Kidney capillary endothelial cell (primary cell): ENCODE measurements around the gene WDSUB1.

Experiments used
- DNase-seq: peaks from one replicate; pipeline ENCODE4 v3.0.0-alpha.2; 2018; ENCODE audit warnings: low spot score

Gene WDSUB1

GRCh38 chr2:159285929-159286708 is at the start of gene WDSUB1:
TSS of gene WDSUB1 (minus strand) at chr2:159286703. CDS start at chr2:159283069, 3,634 bp downstream.
- DNase-seq = peak; percentile 10

GRCh38 chr2:159326569-159327255 is 40.2 kb upstream of the WDSUB1 start:
- DNase-seq = no peak

- no peak for DNase-seq
Observed at GRCh38 chr2:159322419-159322818, 35.9 kb upstream of the WDSUB1 start.

GRCh38 chr2:159317392-159318088 is 31.0 kb upstream of the WDSUB1 start:
- no peak for DNase-seq

- no peak for DNase-seq
Observed at GRCh38 chr2:159307942-159308341, 21.4 kb upstream of the WDSUB1 start.

- DNase-seq = no peak
Observed at GRCh38 chr2:159300586-159300985, 14.1 kb upstream of the WDSUB1 start.

- no peak for DNase-seq
Observed at GRCh38 chr2:159298967-159299366, 12.5 kb upstream of the WDSUB1 start.

GRCh38 chr2:159297042-159297707 is 10.7 kb upstream of the WDSUB1 start:
- DNase-seq = no peak

- no peak for DNase-seq
Observed at GRCh38 chr2:159292157-159292556, 5.7 kb upstream of the WDSUB1 start.

GRCh38 chr2:159290289-159290907 is 3.9 kb upstream of the WDSUB1 start:
- peak; percentile 53 for DNase-seq

GRCh38 chr2:159287733-159288132 is 1.2 kb upstream of the WDSUB1 start:
- no peak for DNase-seq

- DNase-seq = peak; percentile 94
Observed at GRCh38 chr2:159286709-159287441, 372 bp upstream of the WDSUB1 start.

- no peak for DNase-seq
Observed at GRCh38 chr2:159285433-159285832, 1.1 kb downstream of the WDSUB1 start.

- DNase-seq = no peak
Observed at GRCh38 chr2:159283529-159283928, 3.0 kb downstream of the WDSUB1 start.

- no peak for DNase-seq
Observed at GRCh38 chr2:159281002-159281401, 5.5 kb downstream of the WDSUB1 start.

GRCh38 chr2:159279700-159280099 is 6.8 kb downstream of the WDSUB1 start:
- DNase-seq = no peak

GRCh38 chr2:159275111-159275510 is 11.4 kb downstream of the WDSUB1 start:
- no peak for DNase-seq

- no peak for DNase-seq
Observed at GRCh38 chr2:159272156-159272555, 14.3 kb downstream of the WDSUB1 start.

- DNase-seq = no peak
Observed at GRCh38 chr2:159270744-159271379, 15.6 kb downstream of the WDSUB1 start.

GRCh38 chr2:159267921-159268320 is 18.6 kb downstream of the WDSUB1 start:
- DNase-seq = no peak

- no peak for DNase-seq
Observed at GRCh38 chr2:159266554-159266953, 19.9 kb downstream of the WDSUB1 start.
